22Rv1 (cell line): Measurements from ENCODE around the gene ATP11A.

Experiments used
- CTCF ChIP-seq: fragments of 450-650 bp; IDR thresholded peaks from 2 replicates; pipeline ENCODE4 v1.5.1; 2017; ENCODE audit warnings: mild to moderate bottlenecking
- ZFX ChIP-seq: fragments of 450-650 bp; IDR thresholded peaks from 2 replicates; pipeline ENCODE4 v1.6.1; 2017; ENCODE audit warnings: antibody characterized with exemption, borderline replicate concordance

DNA sequence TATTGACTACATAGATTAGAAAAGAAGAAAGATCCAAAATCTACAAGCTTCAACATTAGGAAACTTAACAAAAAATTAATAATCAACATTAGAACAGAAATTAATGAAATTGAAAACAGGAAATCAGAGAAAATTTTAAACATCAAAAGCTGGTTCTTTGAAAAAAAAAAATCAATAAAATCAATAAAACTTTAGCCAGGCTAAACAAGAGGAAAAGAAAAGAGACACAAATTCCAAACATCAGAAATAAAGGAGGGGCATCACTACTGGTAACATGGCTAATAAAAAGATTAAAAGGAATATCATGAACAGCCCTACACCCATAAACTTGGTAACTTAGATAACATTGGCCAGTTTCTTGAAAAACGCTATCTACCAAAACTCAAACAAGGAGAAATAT is 110.2 kb downstream of the ATP11A start:
- TF ChIP-seq CTCF (no peak), ZFX (no peak)
